HCT116 (cell line): ENCODE results near the gene MX2.

Experiments
- EZH2 ChIP-seq: fragments of 200-600 bp; sonication (generic); IDR thresholded peaks from 2 replicates; pipeline ENCODE4 v1.6.1; 2017; ENCODE audit warnings: antibody characterized with exemption, mixed run types
- ZNF274 ChIP-seq: fragments of 200-500 bp; sonication (Bioruptor generic); IDR thresholded peaks from 2 replicates; pipeline ENCODE4 v1.6.1; 2014; ENCODE audit warnings: mild to moderate bottlenecking, low read depth, low read length, inconsistent platforms

- no peak for TF ChIP-seq EZH2
- TF ChIP-seq ZNF274: no peak
Measured at GRCh38 chr21:41318218-41318617, 43.6 kb upstream of the MX2 start.
